Measurements from ENCODE around the gene SSR4. TPM values are rescaled to one million over a fixed set of nuclear protein-coding genes. Genes with fewer than 3 reads are reported as not detected.

SSR4 gene
- total RNA-seq, 1 experiment from 2014 or later = 179 TPM

DNA sequence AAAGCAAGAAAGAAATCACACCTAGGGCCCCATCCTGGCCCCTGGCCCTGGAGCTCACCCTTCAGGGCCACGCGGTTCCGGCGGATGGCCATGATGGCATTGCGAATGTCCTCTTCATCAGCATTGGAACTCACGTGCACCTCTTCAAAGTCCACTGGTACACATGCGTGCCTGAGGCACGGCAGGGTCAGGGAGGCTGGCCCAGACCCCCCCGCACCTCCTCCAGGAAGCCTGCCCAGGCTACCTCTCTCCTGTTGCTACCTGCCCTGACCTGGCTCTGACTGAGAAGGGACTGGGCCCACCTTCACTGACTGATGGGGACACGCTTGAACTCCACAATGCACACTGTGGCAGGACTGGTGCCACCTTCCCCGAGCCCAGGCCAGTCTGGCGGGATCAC lies 4.8 kb upstream of the SSR4 start:
- H4K8ac ChIP-seq (replicated peaks; ENCODE audit: insufficient read length, low read depth, low read length) = no peak overlapping the region

More for the DNA sequence above, 4.8 kb upstream of the SSR4 start:
- Histone ChIP-seq H2BK120ac (ENCODE audit: low read depth, low read length, poor library complexity, severe bottlenecking) (no peak overlapping the region), H3K56ac (ENCODE audit: insufficient read length, low read depth, low read length) (no peak overlapping the region), H3K27me3 (ENCODE audit: insufficient read depth, low read length) (no peaks in the 10 kb centered on the region), H2BK5ac (ENCODE audit: insufficient read length, low read length) (no peak overlapping the region), H3K14ac (ENCODE audit: insufficient read depth, low read length) (no peak overlapping the region; the same call in 1 of the 2 replicates), H3T11ph (ENCODE audit: low read length) (no peak overlapping the region), H3K23me2 (ENCODE audit: insufficient read length, low read depth, low read length, poor library complexity, severe bottlenecking) (peaks cover 4% of the 10 kb centered on the region), H4K91ac (ENCODE audit: insufficient read length, low read depth, low read length) (no peak overlapping the region), H3K9me3 (ENCODE audit: control insufficient read depth, low read depth, low read length) (peaks cover 33% of the 10 kb centered on the region), H3K4me1 (ENCODE audit: insufficient read depth, low read length) (no peaks in the 10 kb centered on the region), H3K4me2 (ENCODE audit: insufficient read depth, insufficient read length, low read length) (no peak overlapping the region), H2BK12ac (ENCODE audit: insufficient read length, low read depth, low read length) (no peak overlapping the region), H3K79me2 (ENCODE audit: insufficient read depth, low read length) (peaks cover 4% of the 10 kb centered on the region; the same call in 1 of the 2 replicates), H4K20me1 (ENCODE audit: control insufficient read depth, insufficient read depth, insufficient read length) (no peaks in the 10 kb centered on the region), H3K79me1 (ENCODE audit: insufficient read depth, low read depth, low read length, poor library complexity, severe bottlenecking) (no peaks in the 10 kb centered on the region), H3K27ac (ENCODE audit: insufficient read length, low read depth, low read length) (no peak overlapping the region), H2BK20ac (ENCODE audit: low read depth, low read length, poor library complexity, severe bottlenecking) (no peak overlapping the region), H4K5ac (ENCODE audit: insufficient read length, low read depth, low read length) (no peak overlapping the region), H3K18ac (ENCODE audit: insufficient read length, low read depth, low read length) (no peak overlapping the region), H3K4ac (ENCODE audit: low read depth, low read length) (no peak overlapping the region), H2AFZ (ENCODE audit: low read length) (no peak overlapping the region), H3K9ac (ENCODE audit: extremely low read depth, insufficient read length, low read length) (no peak overlapping the region), H2BK15ac (ENCODE audit: low read depth, low read length) (no peak overlapping the region), H3K23ac (ENCODE audit: insufficient read length, low read depth, low read length) (no peak overlapping the region), H2AK5ac (ENCODE audit: insufficient read length, low read length) (no peak overlapping the region)
- Mint-ChIP-seq H3K9me3 (peaks cover 60 to 74% of the 10 kb centered on the region in 2 experiments), H3K27me3 (ENCODE audit: low read depth) (no peaks in the 10 kb centered on the region), H3K4me1 (peaks cover 6 to 7% of the 10 kb centered on the region in 2 experiments; a peak in 3 of 4 replicates), H3K4me3 (no peak overlapping the region), H3K27ac (no peak overlapping the region), H3K36me3 (ENCODE audit: insufficient read depth in 1 of 3, low read depth in 3 of 3) (peaks cover 26 to 45% (median 34%) of the 10 kb centered on the region in 3 experiments)
- WGBS (ENCODE audit: extremely low coverage, insufficient read length, low lambda C conversion rate) = no CpG with 5 or more reads among the region's 12 CpGs
- no peak for TF ChIP-seq CTCF (conservative IDR thresholded peaks at IDR 0.05)
- no peak for DNase-seq

Measured in H9 (cell line).